HUES6 (cell line): Measurements from ENCODE around the gene ADAM8.

Source experiments
- H3K27ac ChIP-seq: 2 replicates; pipeline ENCODE4 v1.7.0; 2013; ENCODE audit warnings: low read depth, mild to moderate bottlenecking, low read length, inconsistent platforms
- H3K27me3 ChIP-seq: 2 replicates; pipeline ENCODE4 v1.6.1; 2013; ENCODE audit warnings: low read length; ENCODE audit not compliant: control insufficient read depth, insufficient read depth
- H3K36me3 ChIP-seq: 2 replicates; pipeline ENCODE4 v1.6.1; 2013; ENCODE audit warnings: low read length; ENCODE audit not compliant: control insufficient read depth, insufficient read depth
- H3K4me1 ChIP-seq: 2 replicates; pipeline ENCODE4 v1.6.1; 2013; ENCODE audit warnings: low read length; ENCODE audit not compliant: control insufficient read depth, insufficient read depth
- H3K4me3 ChIP-seq: 2 replicates; pipeline ENCODE4 v1.5.1; 2013; ENCODE audit warnings: low read depth, low read length
- H3K9ac ChIP-seq: one replicate; pipeline ENCODE4 v1.6.1; 2013; ENCODE audit warnings: mild to moderate bottlenecking, low read length
- H3K9me3 ChIP-seq: 2 replicates; pipeline ENCODE4 v1.6.1; 2013; ENCODE audit warnings: low read depth, low read length; ENCODE audit not compliant: control insufficient read depth, insufficient read depth

ADAM8 gene

DNA sequence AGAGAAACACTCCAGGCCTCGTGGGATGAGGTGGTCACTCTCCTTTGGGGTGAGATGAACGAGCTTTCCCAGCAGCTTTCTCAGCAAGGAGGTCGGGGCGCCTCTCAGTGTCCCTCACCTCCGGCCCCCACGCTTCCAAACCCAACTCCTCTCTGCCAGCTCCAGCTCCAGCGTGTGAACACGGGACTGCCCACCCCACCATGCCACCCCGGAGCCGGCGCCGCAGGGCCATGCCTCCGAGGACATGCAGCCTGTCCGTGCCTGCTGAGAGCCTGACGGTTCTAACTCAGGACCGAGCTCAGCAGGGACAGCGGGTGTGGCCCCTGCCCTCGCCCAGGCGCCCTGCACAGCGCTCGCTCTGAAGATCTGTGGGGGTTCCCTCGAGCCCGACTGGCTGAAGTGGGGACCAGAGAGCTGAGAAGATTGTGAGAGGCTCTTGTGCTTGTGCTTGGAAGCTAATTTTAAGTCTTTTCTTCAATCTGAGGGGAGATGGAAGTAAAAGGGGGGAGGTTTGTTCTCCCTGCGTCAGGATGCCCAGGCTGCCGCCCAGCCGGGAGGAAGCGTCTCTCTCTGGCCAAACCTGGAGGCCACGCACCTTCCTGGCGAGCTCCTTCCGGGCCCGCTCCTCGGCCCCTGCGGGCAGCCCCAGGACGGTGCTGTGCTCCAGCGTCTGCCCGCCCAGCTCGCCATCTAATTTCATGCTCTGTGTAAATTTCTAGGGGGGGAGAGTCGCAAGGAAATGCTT lies 5.1 kb upstream of the ADAM8 start:
- Histone ChIP-seq H3K4me1 (peaks cover 7% of the 10 kb centered on the region; the same call in 1 of the 2 replicates), H3K36me3 (peaks cover 80% of the 10 kb centered on the region), H3K27me3 (no peaks in the 10 kb centered on the region; the same call in 1 of the 2 replicates), H3K4me3 (no peak overlapping the region), H3K27ac (no peak overlapping the region), H3K9me3 (no peaks in the 10 kb centered on the region), H3K9ac (no peak overlapping the region)

DNA sequence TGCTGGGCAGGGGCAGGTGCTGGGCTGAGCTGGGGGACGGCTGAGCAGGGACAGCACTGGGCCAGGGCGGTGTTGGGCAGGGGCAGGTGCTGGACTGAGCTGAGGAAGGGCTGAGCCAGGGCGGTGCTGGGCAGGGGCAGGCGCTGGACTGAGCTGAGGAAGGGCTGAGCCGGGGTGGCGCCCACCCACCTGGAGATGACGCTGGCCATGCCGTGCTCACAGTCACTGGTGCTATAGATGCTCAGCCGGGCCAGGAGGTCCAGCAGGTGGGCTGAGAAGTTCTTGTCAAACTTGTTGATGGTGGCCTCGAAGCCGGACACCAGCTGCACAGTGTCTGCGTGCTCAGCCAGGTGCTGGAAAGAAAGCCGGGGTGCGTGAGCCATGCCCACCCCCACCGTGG lies 4.4 kb upstream of the ADAM8 start:
- Histone ChIP-seq H3K4me1 (peaks cover 11% of the 10 kb centered on the region), H3K4me3 (no peak overlapping the region), H3K36me3 (peaks cover 73% of the 10 kb centered on the region), H3K27me3 (peaks cover 6% of the 10 kb centered on the region), H3K27ac (no peak overlapping the region), H3K9ac (no peak overlapping the region), H3K9me3 (no peaks in the 10 kb centered on the region)

DNA sequence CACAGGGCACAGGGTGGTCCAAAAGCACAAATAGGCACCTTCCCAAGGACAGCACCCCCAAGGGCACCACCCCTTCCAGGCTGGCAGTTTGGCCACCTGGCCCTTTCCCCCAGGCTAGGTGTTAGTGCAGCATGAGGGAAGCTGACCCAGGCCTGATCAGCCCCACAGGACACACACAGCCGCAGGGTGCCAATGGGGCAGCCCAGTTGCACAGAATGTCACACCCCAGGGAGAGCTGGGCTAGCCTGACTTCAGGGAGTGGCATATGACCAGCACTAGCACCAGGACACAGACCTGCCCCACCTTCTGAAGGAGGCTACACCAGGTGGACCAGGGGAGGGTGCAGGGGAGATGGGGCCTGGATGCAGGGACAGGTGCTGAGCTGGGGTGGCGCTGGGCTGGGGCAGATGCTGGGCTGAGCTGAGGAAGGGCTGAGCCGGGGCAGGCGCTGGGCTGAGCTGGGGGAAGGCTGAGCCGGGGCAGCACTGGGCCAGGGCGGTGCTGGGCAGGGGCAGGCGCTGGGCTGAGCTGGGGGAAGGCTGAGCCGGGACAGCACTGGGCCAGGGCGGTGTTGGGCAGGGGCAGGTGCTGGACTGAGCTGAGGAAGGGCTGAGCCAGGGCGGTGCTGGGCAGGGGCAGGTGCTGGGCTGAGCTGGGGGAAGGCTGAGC lies 3.9 kb upstream of the ADAM8 start:
- Histone ChIP-seq H3K27me3 (peaks cover 12% of the 10 kb centered on the region), H3K9ac (no peak overlapping the region), H3K4me3 (no peak overlapping the region), H3K4me1 (peaks cover 16% of the 10 kb centered on the region), H3K27ac (no peak overlapping the region), H3K36me3 (peaks cover 68% of the 10 kb centered on the region), H3K9me3 (no peaks in the 10 kb centered on the region)

DNA sequence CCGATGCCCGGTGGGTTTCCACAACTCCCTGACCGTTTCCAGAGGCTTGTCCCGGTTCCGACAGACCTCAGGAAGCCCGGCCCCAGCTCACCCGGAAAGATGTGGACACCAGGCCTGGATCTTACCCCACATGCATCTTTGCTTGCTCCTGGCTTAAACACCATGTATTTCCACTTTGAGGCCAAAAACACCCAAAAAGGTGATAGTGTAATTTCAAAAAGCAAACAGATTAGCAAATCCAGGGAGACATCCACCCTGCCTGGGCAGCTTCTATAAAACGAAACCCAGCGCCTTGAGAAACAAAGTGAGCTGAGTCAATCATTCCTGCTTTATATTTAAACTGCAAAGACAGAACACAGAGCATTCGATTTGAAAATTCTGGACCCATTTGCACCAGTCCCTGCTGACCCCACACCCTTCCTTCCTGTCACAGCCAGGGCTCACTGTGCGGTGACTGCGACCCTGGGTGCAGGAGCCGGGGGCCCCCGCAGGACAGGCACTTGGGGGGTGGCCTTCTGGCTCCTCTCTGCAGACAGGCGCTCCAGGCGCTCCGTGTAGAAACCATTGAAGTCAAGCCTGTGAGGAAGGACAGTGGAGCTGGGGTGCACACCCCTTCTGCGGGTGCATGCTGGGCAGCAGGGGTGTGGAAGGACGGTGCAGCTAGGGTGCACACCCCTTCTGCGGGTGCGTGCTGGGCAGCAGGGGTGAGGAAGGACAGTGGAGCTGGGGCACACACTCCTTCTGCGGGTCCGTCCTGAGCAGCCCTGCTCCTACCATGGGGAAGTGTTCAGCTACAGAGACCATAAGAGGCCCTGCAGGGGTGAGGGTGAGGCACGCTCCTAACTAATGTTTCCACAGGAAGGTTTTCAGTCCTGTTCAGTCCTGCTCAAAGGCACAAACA lies 2.9 kb upstream of the ADAM8 start:
- Histone ChIP-seq H3K4me3 (no peak overlapping the region), H3K9ac (no peak overlapping the region), H3K27ac (no peak overlapping the region), H3K36me3 (peaks cover 58% of the 10 kb centered on the region), H3K4me1 (peaks cover 23% of the 10 kb centered on the region), H3K27me3 (peaks cover 15% of the 10 kb centered on the region), H3K9me3 (no peaks in the 10 kb centered on the region)

DNA sequence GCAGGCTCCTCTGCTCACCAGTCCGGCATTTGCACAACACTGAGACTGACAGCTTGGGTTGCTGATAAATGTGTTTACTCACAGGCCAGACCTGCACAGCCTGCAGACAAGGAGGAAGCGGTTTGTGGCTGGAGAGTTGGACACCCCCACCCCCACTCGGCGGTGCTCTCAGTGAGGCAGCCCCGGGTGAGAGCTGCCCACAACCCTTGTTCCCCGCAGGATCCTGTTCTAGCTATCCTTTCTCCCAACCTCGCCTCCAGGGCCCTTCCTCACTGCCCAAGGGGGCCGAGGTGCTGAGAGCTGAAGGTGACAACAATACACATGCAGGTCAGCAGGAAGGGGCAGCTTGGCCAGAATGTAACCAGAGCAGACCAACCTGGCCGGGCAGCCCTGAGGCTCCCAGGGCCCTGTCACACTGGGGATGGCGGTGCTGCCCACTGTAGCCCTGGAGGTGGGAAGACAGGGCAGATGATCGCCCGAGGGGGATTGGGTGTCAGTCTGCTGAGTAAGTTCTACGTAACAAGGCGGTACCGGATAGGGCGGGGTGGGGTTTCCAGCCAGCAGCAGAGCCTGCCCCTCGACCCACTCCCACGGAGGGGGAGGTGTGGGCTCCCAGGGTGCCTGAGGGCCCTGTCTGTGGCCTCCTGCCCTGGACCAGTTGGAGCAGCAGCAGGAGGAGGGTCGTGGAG lies 2.1 kb upstream of the ADAM8 start:
- Histone ChIP-seq H3K36me3 (peaks cover 50% of the 10 kb centered on the region), H3K9ac (no peak overlapping the region), H3K9me3 (no peaks in the 10 kb centered on the region), H3K27me3 (peaks cover 15% of the 10 kb centered on the region), H3K27ac (no peak overlapping the region), H3K4me1 (peaks cover 23% of the 10 kb centered on the region), H3K4me3 (no peak overlapping the region)

DNA sequence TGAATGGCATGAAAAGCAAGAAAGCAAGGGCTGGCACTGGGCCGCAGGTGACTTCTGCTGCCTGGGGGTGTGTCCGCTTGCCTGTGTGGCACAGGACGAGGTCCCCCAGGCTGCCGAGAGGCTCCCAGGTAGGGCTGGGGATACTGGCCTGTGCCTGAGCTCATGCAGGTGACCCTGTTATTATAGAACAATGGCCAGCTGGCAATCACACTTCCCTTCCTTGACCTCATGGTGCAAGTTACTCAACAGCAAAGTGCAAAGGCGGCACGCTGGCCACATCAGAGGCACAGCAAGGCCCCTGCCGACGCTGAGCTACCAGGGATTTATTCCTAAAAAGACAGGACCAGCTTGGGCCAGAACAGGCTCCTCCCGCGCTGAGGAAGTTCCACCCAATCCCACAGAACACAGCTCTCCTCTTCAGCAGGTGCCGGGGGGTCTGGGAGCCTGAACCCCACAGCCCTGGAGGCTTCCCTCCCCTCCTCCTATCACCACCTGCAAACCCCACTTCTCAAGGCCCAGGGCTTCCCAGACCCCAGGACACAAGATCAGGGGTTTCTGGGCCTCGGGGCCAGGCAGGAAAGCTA lies 1.4 kb upstream of the ADAM8 start:
- peaks cover 43% of the 10 kb centered on the region for H3K36me3 ChIP-seq
- H3K9me3 ChIP-seq: no peaks in the 10 kb centered on the region
- H3K4me1 ChIP-seq: peaks cover 23% of the 10 kb centered on the region
- no peak overlapping the region for H3K27ac ChIP-seq
- H3K9ac ChIP-seq: no peak overlapping the region
- no peak overlapping the region for H3K4me3 ChIP-seq
- peaks cover 15% of the 10 kb centered on the region for H3K27me3 ChIP-seq

DNA sequence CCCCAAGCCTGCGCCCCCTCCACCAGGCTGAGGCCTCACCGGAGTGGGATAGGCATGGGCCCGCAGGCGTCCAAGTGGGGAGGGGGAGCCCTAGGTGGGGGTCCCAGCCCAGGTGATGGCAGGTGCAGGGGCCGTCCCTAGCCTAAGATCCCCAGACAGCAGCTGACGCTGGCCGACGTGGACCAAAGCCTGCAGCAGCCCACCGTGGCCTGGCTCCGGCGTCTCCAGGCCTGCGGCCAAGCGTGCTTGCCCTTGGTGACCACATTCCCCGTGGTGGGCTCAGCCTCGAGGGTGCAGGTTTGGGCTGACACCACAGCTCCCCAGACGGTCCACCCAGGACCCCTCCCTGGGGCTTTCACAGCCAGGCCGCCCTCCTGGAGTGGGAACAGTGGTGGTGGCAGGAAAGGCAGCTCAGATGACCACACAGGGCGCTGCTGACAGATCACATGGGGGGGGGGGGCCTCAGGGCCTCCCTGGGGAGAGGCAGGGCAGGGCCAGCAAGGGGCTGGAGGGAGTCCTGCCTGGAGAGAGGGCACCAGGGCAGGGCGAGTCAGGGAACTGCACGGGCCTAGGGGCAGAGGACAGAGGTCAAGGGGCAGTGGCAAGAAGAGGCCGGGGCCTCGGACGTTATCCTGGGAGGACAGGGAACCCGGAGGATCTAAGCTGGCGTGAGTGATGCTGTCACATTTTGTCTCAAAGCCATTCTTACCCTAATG lies 767 bp upstream of the ADAM8 start:
- Histone ChIP-seq H3K4me1 (peaks cover 23% of the 10 kb centered on the region), H3K27ac (no peak overlapping the region), H3K4me3 (no peak overlapping the region), H3K27me3 (peaks cover 15% of the 10 kb centered on the region), H3K9me3 (no peaks in the 10 kb centered on the region), H3K36me3 (peaks cover 37% of the 10 kb centered on the region), H3K9ac (no peak overlapping the region)

DNA sequence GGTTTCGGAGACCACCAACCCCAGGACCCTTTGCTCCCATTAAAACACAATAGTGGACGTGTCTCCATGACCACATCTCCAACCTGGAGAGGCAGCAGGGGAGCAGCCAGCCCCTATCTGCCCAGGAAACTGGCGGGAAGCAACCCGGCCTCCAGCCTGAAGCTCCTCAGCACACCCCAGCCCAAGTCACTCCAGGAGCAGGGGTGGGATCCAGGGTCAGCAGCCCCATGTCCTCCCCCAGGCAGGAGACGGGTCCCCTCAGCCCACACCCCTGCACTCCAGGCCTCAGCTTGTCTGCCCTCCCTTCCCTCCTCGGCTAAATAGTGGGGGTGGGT lies 601 bp downstream of the ADAM8 start:
- H3K4me1 ChIP-seq: peaks cover 23% of the 10 kb centered on the region
- H3K9me3 ChIP-seq: no peaks in the 10 kb centered on the region
- peaks cover 23% of the 10 kb centered on the region for H3K36me3 ChIP-seq
- H3K9ac ChIP-seq: peak overlapping the region; percentile 13
- no peak overlapping the region for H3K27ac ChIP-seq
- H3K4me3 ChIP-seq: peak overlapping the region; percentile 65
- peaks cover 15% of the 10 kb centered on the region for H3K27me3 ChIP-seq

DNA sequence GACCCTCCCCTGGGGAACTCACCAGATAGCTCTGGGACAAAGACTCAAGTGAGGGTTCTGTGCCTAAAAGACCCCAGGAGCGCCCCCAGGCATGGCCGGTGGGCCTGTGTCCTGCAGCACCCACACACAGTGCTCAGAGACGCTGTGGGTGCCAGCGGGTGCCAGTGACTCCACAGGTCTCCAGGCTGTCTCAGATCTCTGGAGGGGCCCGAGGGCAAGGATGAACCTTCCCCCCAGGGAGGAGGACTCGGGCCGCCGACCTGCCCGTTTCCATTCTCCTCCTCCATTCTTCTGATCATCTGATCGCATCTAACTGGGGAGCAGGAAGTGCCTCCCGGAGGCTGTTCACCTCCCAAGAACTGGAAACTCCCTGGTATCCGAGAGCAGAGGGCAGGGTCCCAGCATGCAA lies 980 bp downstream of the ADAM8 start:
- Histone ChIP-seq H3K27ac (no peak overlapping the region), H3K9ac (no peak overlapping the region), H3K27me3 (peaks cover 15% of the 10 kb centered on the region), H3K4me3 (peak overlapping the region; percentile 65; the same call in 1 of the 2 replicates), H3K9me3 (no peaks in the 10 kb centered on the region), H3K36me3 (peaks cover 20% of the 10 kb centered on the region), H3K4me1 (peaks cover 23% of the 10 kb centered on the region)
